Activated naive CD4-positive, alpha-beta T cell treated with anti-CD3 and anti-CD28 coated beads for 36 hours (primary cell): ENCODE data around the gene PARD3B. TPM values are rescaled to one million over a fixed set of nuclear protein-coding genes. Genes with fewer than 3 reads are reported as not detected.

Source experiments
- CTCF ChIA-PET: fragments of 350-600 bp; sonication (Branson Sonifier 250); formaldehyde crosslinking; loops from one replicate; lab custom pipeline; 2021; ENCODE audit warnings: antibody characterized with exemption; lab: Charles Lee
- DNase-seq: peaks from one replicate; pipeline ENCODE4 v3.0.0-alpha.2; 2020
- H3K27ac Mint-ChIP-seq: one replicate; pipeline ENCODE4 v1.8.0; 2021; ENCODE audit warnings: mild to moderate bottlenecking, mixed read lengths
- H3K27me3 Mint-ChIP-seq: one replicate; pipeline ENCODE4 v1.8.0; 2021; ENCODE audit warnings: low read depth, mixed read lengths
- H3K36me3 Mint-ChIP-seq: one replicate; pipeline ENCODE4 v1.8.0; 2021; ENCODE audit warnings: low read depth, mixed read lengths
- H3K4me1 Mint-ChIP-seq: one replicate; pipeline ENCODE4 v1.8.0; 2021; ENCODE audit warnings: low read depth, mixed read lengths
- H3K4me3 Mint-ChIP-seq: one replicate; pipeline ENCODE4 v1.8.0; 2021; ENCODE audit warnings: mild to moderate bottlenecking, moderate library complexity, mixed read lengths
- H3K9me3 Mint-ChIP-seq: one replicate; pipeline ENCODE4 v1.8.0; 2021; ENCODE audit warnings: mixed read lengths
- intact Hi-C: fragments of 100-400 bp; cut with micrococcal nuclease; formaldehyde crosslinking; loops from one replicate; pipeline ENCODE4 v1.15.1; 2023
- total RNA-seq, 2 experiments: library from RNA; stranded (reverse); gene quantifications; one replicate each; pipeline ENCODE4 v1.2.3, GENCODE V29; 2021

The PARD3B gene
- total RNA-seq, 2 experiments from 2014 or later = 0.15 to 0.43 TPM

- no peak for DNase-seq
- intact Hi-C loops = no loop called here
- Mint-ChIP-seq H3K36me3 (no peaks in the 10 kb centered on the region), H3K27me3 (no peaks in the 10 kb centered on the region), H3K27ac (no peak overlapping the region), H3K4me3 (no peak overlapping the region), H3K4me1 (peaks cover 11% of the 10 kb centered on the region), H3K9me3 (no peaks in the 10 kb centered on the region)
- CTCF ChIA-PET = interaction anchor here (0.5 to 1.3 kb wide), 3 partner anchors 17 to 488 kb away, joined by 4 read pairs; no protein-coding TSS in a partner anchor
Observed at GRCh38 chr2:205655779-205656456, 1110.6 kb downstream of the PARD3B start.

GRCh38 chr2:205656461-205656860 lies 1111.2 kb downstream of the PARD3B start:
- Mint-ChIP-seq H3K4me3 (no peak overlapping the region), H3K36me3 (no peaks in the 10 kb centered on the region), H3K4me1 (peaks cover 17% of the 10 kb centered on the region), H3K27me3 (no peaks in the 10 kb centered on the region), H3K27ac (no peak overlapping the region), H3K9me3 (no peaks in the 10 kb centered on the region)
- no peak for DNase-seq
- intact Hi-C loops = no loop called here
- CTCF ChIA-PET = interaction anchor here (0.5 kb wide), 1 partner anchor 488 kb away, joined by 4 read pairs; no protein-coding TSS in a partner anchor

DNA sequence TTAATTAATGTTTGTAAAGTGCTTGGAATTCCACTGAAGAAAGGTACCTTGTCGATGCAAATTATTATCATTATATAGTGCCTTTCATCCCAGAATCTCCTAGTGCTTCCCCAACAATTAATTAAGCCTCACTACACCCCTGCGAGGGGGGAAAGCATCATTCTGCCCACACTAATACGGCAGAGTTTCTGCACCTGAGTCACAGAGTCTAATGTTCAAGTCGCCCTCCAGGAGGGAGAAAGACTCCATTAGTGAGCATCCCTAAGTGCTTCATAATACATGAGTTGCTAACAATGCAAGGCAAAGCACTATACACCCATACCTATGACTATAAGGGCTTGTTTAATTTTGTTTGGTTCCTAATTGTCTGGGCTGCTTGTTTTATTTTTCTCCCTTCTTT lies 1111.7 kb downstream of the PARD3B start:
- Mint-ChIP-seq H3K27ac (no peak overlapping the region), H3K4me3 (no peak overlapping the region), H3K4me1 (peaks cover 18% of the 10 kb centered on the region), H3K9me3 (no peaks in the 10 kb centered on the region), H3K27me3 (no peaks in the 10 kb centered on the region), H3K36me3 (no peaks in the 10 kb centered on the region)
- CTCF ChIA-PET = no interaction called here
- intact Hi-C loops = no loop called here
- DNase-seq = no peak

DNA sequence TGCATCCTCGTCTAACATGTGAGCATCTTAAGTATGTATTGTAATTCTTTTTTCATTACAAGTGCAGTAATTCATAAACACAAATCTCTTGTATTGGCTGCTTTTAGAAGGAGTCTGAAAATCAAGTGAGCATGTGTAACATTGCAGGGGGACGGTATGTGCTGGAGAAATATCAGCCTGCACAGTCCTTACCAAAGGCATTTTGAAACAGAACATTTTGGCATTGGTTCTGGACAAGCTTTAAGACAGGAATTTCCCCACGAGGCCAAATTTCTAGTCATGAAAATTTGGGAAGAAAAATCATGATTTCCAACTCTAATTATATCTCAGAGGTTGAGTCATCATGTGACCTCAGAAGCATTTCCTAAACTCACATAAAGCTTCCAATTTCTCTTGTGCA lies 1112.3 kb downstream of the PARD3B start:
- Mint-ChIP-seq H3K27ac (no peak overlapping the region), H3K27me3 (no peaks in the 10 kb centered on the region), H3K4me1 (peaks cover 18% of the 10 kb centered on the region), H3K36me3 (no peaks in the 10 kb centered on the region), H3K4me3 (no peak overlapping the region), H3K9me3 (no peaks in the 10 kb centered on the region)
- CTCF ChIA-PET = no interaction called here
- DNase-seq = no peak
- intact Hi-C loops = no loop called here

DNA sequence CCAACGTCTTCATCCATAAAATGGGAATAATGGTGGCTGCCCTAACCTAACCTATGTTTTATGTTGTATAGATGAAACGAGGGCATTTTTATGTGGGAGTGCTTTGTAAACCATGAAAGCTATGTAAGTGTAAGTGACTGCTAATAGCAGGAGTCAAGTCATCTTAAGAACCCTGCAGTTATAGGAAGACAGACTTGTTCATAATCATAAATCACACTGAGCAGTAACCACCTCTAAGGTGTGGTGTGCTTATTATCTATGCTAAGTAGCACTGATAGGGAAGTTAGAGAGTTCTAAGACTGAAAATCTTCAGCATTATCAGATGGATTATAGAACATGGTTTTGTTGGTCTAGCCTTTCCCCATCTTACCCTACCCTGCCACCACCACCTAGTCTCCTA lies 1112.8 kb downstream of the PARD3B start:
- Mint-ChIP-seq H3K4me1 (peaks cover 18% of the 10 kb centered on the region), H3K9me3 (no peaks in the 10 kb centered on the region), H3K36me3 (no peaks in the 10 kb centered on the region), H3K4me3 (no peak overlapping the region), H3K27me3 (no peaks in the 10 kb centered on the region), H3K27ac (no peak overlapping the region)
- intact Hi-C loops = no loop called here
- CTCF ChIA-PET = no interaction called here
- DNase-seq = no peak

DNA sequence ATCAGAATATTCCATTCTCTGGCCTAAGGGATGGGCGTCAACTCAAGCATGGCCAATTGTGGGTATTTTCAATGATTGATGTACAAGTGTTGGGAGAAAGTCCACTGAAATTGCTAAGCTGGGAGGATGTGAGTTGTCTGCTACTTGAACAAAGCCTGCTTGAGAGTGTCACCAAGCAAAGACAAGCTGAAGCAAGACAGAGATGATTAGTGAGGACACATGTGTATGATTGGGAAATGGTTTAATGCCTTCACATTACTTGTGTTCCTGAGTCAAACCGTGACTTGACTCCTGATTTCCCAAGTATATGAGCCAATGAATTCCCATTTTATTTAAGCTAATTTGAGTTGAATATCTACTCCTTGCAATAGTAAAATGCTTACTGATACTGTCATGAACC lies 1113.3 kb downstream of the PARD3B start:
- H3K9me3 Mint-ChIP-seq = no peaks in the 10 kb centered on the region
- no peaks in the 10 kb centered on the region for H3K36me3 Mint-ChIP-seq
- no peak overlapping the region for H3K27ac Mint-ChIP-seq
- H3K4me1 Mint-ChIP-seq = peaks cover 18% of the 10 kb centered on the region
- no peak for DNase-seq
- intact Hi-C loops = no loop called here
- CTCF ChIA-PET = no interaction called here
- no peak overlapping the region for H3K4me3 Mint-ChIP-seq
- H3K27me3 Mint-ChIP-seq = no peaks in the 10 kb centered on the region

- CTCF ChIA-PET = no interaction called here
- no peak overlapping the region for H3K4me3 Mint-ChIP-seq
- DNase-seq = no peak
- intact Hi-C loops = loop anchor here (5.0 kb wide), 1 partner anchor 33 kb away; no protein-coding TSS in a partner anchor
- H3K9me3 Mint-ChIP-seq = no peaks in the 10 kb centered on the region
- peaks cover 18% of the 10 kb centered on the region for H3K4me1 Mint-ChIP-seq
- no peak overlapping the region for H3K27ac Mint-ChIP-seq
- H3K36me3 Mint-ChIP-seq = no peaks in the 10 kb centered on the region
- H3K27me3 Mint-ChIP-seq = no peaks in the 10 kb centered on the region
Observed at GRCh38 chr2:205659922-205660321, 1114.6 kb downstream of the PARD3B start.

GRCh38 chr2:205660521-205661124 lies 1115.3 kb downstream of the PARD3B start:
- Mint-ChIP-seq H3K9me3 (no peaks in the 10 kb centered on the region), H3K4me3 (peak overlapping the region; percentile 5), H3K27ac (no peak overlapping the region), H3K4me1 (peaks cover 18% of the 10 kb centered on the region), H3K27me3 (no peaks in the 10 kb centered on the region), H3K36me3 (no peaks in the 10 kb centered on the region)
- CTCF ChIA-PET = interaction anchor here (1.2 kb wide), 1 partner anchor 16 kb away, joined by 10 read pairs; no protein-coding TSS in a partner anchor
- intact Hi-C loops = loop anchor here (5.0 kb wide), 1 partner anchor 33 kb away; no protein-coding TSS in a partner anchor
- peak; percentile 75 for DNase-seq

GRCh38 chr2:205661281-205661680 lies 1116.0 kb downstream of the PARD3B start:
- intact Hi-C loops = loop anchor here (5.0 kb wide), 1 partner anchor 34 kb away; no protein-coding TSS in a partner anchor
- H3K36me3 Mint-ChIP-seq = no peaks in the 10 kb centered on the region
- peaks cover 21% of the 10 kb centered on the region for H3K4me1 Mint-ChIP-seq
- CTCF ChIA-PET = interaction anchor here (1.2 to 1.9 kb wide), 2 partner anchors 15 to 18 kb away, joined by 5 to 10 read pairs; no protein-coding TSS in a partner anchor
- H3K4me3 Mint-ChIP-seq = no peak overlapping the region
- H3K9me3 Mint-ChIP-seq = no peaks in the 10 kb centered on the region
- H3K27me3 Mint-ChIP-seq = no peaks in the 10 kb centered on the region
- DNase-seq = no peak
- no peak overlapping the region for H3K27ac Mint-ChIP-seq

GRCh38 chr2:205662206-205662965 lies 1117.1 kb downstream of the PARD3B start:
- CTCF ChIA-PET = interaction anchor here (1.9 kb wide), 1 partner anchor 17 kb away, joined by 5 read pairs; no protein-coding TSS in a partner anchor
- intact Hi-C loops = loop anchor here (5.0 kb wide), 1 partner anchor 35 kb away; no protein-coding TSS in a partner anchor
- no peak for DNase-seq
- H3K36me3 Mint-ChIP-seq = no peaks in the 10 kb centered on the region
- peaks cover 1% of the 10 kb centered on the region for H3K9me3 Mint-ChIP-seq
- H3K4me1 Mint-ChIP-seq = peaks cover 21% of the 10 kb centered on the region
- no peak overlapping the region for H3K4me3 Mint-ChIP-seq
- no peak overlapping the region for H3K27ac Mint-ChIP-seq
- no peaks in the 10 kb centered on the region for H3K27me3 Mint-ChIP-seq

GRCh38 chr2:205665791-205666190 lies 1120.5 kb downstream of the PARD3B start:
- H3K27ac Mint-ChIP-seq = no peak overlapping the region
- intact Hi-C loops = no loop called here
- no peak overlapping the region for H3K4me3 Mint-ChIP-seq
- peaks cover 5% of the 10 kb centered on the region for H3K9me3 Mint-ChIP-seq
- CTCF ChIA-PET = no interaction called here
- no peaks in the 10 kb centered on the region for H3K27me3 Mint-ChIP-seq
- H3K4me1 Mint-ChIP-seq = peaks cover 11% of the 10 kb centered on the region
- no peaks in the 10 kb centered on the region for H3K36me3 Mint-ChIP-seq
- no peak for DNase-seq
